Measurements from ENCODE around the gene PAQR9.

The PAQR9 gene

DNA sequence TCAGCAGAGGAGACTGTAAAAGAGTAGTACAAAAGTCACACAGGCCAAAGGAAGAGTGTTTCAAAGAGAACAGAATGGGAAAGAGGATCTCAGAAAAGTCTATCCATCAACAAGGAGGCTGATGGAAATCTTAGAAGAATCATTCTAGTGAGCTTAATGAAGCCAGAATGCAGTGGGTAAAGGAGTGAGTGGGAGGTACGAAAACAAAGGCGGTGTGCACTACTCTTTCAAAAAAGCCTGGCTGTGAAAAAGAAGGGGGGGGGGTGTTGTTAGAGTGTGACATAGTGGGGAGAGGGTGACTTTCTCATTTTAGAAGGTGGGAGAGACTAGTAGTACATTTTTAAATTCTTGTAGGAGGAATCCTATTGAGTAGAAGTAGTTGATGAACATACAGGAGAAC lies 11.7 kb downstream of the PAQR9 start:
- DNase-seq (ENCODE audit: low read depth, low spot score): no peak

DNA sequence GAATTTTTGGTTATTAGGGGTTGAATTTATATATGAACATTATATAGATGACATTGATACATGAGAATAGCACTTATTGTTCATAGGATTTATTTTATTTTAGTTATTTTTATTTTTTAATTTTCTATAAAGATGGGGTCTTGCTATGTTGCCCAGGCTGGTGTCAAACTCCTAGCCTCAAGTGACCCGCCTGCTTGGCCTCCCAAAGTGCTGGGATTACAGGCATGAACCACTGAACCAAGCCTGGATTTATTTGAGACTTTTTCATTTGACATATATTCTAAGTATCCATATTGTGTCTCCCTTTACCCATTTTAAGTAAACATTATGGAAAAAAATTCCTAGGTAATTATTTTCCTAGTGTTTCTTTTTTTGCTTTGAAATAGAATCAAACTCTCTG lies 12.5 kb downstream of the PAQR9 start:
- no peak for DNase-seq (ENCODE audit: low read depth, low spot score)

DNA sequence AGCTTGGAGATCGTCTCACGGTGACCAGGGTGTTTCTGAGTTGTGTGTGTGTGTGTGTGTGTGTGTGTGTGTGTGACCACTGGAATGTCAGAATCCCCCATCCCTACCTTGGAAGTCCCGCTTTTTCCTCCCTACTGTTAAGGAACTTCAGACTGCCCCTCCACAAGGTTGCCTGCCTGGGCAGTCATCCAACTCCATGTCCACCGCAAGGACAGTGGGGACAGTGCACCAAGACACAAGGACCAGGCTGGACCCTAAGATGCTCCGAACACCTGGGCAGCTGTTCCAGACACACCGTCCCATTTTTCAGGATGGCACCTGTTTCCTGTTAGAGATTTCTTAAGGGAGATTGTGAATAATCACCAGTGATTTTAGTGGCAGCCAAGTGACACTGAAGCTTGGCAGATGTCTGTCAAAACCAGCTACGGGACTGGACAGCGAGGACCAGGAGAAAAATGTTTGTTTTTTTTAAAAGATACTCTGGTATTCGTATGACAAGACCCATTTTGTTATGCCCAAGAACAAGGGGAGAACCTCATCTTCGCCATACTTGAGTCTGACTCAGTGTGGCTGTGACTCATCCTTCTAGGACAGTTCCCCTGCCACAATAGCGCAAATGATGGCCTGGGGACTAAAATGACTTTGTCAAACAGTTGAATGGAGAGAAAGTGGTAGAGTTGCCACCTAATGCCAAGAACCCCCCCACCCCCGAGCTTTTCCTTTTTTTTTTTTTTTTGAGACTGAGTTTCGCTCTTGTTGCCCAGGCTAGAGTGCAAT lies 15.5 kb downstream of the PAQR9 start:
- DNase-seq (ENCODE audit: low read depth, low spot score): no peak

DNA sequence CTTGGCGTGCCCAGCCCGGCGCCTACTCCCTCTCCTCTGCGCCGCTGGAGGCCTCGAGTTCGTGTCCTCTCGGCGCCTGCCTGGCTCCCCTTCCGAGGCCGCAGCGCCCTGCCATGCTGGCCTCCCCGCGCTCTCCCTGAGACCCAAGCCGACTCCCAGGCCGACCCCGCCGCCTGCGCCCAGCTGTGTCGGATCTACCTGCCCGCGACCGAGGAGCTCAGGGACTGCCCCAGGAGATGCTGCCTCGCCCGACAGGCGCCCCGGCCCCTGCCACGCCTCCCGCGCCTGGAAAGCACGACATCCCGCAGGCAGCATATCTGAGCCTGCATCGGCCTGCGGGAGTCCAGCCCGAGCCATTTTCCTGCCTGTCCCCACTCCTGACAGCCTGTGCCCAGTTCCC lies 16.1 kb downstream of the PAQR9 start:
- DNase-seq (ENCODE audit: low read depth, low spot score): no peak

DNA sequence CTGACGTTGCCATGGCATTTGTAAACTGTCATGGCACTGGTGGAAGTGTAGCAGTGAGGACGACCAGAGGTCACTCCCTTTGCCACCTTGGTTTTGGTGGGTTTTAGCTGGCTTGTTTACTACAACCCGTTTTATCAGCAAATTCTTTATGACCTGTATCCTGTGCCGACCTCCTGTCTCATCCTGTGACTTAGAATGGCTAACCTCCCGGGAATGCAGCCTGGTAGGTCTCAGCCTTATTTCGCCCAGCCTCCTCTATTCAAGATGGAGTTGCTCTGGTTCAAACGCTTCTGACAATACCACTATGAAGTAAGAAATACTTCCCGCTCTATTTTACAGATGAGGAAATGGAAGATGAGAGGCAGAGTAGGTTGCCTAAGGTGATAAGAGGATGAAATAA lies 16.6 kb downstream of the PAQR9 start:
- DNase-seq (ENCODE audit: low read depth, low spot score): no peak

DNA sequence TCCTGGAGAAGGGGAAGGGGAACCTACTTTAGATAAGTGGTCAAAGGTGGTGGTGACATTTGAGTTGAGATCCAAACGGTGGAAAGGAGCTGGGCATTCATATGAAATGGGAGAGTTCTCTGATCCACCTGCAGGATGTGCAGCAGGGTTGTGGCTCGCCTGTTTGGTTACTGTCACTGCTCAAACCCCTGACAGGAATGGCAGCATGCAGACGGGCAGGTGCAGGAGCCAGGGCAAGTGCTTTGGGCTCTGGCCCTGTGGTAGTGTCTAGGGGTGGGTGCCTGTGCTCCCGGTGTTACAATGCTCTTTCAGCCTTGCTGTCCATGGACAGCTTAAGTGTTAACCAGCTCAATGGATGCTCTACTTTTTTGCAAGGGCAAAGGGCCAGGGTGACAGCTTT lies 18.5 kb downstream of the PAQR9 start:
- no peak for DNase-seq (ENCODE audit: low read depth, low spot score)

DNA sequence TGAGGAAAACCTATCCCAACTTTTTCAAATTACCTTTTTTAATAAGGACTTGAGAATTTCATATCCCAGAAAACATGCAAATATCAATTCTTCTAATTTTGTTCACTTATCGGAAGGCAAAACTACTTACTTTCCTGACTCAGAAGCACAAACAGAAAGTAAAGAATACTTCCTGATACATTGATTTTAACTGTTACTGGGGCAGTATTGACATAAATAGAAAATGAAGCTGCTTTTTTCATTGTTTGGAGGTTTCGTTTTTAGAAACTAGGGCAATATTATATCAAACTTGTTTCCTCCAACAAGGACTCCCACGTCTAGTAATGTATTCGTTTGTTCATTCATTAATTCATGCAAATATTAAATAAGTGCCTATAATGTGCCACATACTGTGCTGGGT lies 19.1 kb downstream of the PAQR9 start:
- DNase-seq (ENCODE audit: low read depth, low spot score): no peak

DNA sequence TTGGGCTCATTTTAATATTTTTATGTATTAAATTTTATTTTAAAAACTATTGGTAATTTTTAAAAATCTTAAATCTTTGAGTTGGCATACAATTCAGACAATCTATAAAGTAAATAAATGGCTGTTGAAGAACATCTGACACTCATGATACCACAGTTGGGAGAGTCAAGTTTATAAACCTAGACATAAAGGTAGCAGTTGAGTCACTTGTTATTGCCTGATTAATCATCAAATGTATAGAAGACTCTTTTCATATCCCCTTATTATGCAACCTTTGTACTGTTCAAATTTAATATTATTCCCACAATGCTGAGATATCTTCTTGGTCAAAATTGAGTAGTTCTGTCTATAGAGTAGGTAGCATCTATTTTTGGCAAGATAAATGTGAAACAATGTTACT lies 19.6 kb downstream of the PAQR9 start:
- DNase-seq (ENCODE audit: low read depth, low spot score): no peak

DNA sequence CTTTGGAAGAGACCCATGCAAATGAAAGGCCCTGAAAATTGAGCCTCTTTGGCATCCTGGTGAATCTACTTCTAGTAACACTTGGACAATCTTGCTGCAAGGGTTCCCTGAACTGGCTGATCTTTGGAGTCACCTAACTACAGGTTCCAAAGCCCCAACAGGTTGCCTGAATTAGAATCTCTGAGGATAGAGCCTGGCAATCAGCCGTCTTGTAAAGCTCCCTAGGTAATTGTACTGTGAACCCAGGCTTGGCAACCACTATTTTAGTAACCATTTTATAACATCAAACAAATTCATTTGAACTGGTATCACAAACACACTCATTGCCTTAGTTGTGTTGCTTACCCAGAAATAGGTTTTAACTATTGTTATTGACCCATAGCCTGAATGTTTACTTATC lies 20.1 kb downstream of the PAQR9 start:
- DNase-seq (ENCODE audit: low read depth, low spot score): no peak

DNA sequence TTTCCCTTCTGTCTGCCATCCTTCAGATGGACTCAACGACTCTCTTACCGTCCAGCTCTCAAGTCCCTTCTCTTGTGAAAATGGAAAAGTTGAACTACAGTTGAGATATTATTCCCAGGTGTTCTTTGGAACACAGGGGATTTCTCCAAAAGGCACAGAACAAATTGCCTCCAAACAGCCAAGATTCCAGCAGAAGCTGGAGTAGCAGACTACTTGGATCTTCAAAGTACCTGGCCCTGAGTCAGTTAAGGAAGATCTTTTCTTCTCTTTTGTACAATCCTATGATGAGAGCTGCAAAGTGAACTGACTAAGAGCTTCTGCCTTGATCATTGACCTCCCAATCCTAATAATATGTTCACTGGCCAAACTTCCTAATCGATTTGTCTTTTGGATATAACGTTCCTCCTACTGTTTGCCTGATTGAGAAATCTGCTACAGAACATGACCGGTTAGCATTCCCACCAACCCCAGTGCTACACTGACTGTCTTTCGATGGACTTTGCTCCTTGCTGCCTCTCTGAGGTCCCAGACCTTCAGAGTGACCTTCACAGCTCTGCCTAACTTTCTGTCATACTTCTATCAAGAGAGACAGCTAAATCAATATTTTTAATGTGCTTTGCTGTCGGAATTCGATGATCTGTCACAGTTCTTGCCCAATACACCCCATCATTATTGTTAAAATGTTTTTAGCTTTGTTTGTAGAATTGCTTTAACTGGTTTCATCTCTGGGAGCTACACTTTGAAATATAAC lies 21.9 kb downstream of the PAQR9 start:
- DNase-seq (ENCODE audit: low read depth, low spot score): no peak

DNA sequence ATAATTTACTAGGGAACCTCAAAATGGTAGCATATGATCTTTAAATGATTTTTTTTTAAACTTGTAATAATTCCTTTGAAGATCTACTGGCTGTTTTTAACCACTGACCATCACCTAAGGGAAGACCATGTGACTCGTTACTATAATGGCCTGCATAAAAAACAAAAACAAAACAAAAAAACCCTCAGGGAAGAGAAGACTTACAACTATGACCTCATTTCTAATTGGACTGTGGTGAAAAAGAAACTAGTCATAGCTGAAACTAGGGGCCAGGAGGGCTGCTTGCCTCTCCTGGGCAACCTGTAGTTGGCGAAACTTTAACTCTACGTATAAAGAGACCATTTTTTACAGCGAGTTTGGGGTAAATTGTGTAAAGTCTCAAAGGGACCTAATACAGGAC lies 23.0 kb downstream of the PAQR9 start:
- DNase-seq (ENCODE audit: low read depth, low spot score): no peak

DNA sequence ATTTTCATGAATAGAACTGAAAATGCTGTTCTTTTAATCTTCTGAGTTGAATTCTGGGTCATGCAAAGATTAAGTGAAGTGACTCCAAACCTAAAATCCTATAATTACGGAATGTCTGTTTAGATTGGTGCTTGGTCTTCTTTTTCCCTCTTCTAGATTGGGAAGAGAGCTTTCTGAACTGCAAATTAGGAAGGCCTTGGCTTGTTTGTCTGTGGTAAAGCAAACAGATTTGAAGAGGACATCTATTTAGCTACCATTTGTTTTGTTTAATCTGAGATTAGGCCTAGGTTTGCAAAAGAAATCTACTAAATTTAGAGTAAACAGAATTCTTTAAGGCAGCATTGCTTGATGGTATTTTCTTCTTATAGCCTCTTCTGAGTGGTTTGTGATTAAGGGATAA lies 23.5 kb downstream of the PAQR9 start:
- DNase-seq (ENCODE audit: low read depth, low spot score): no peak

DNA sequence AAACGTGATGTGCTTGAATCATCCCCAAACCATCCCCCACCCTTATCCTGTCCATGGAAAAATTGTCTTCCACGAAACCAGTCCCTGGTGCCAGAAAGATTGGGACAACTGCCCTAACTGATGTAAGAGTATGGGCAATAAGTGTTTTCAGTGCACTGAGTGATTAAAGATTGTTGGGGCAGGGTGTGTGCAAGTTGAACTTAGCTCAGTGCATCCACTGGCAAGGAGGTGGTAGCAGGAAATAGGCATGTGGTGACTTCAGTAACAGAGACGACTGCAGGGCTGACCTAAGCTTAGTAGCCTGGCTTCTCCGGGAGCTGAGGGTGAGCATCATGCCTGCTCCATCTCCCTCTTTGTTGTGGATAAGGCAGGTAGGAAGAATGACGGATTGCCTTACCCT lies 27.5 kb downstream of the PAQR9 start:
- DNase-seq (ENCODE audit: low read depth, low spot score): no peak

DNA sequence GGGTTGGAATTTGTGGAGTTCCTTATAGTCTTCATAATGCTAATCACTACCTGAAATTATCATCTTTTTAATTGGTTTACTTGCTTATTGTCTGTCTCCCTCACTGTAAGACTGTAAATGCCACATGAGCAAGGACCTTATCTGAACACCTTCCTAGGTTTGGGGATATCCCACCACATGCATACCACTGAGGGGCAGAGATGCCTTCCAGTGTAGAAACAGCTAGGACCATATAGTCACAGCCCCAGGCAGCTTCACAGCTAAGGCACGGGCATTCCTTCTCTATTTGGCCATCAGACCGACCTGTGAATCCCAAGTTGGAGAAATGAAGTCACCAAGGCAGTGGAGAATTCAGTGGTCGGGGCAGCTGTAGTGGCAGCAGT lies 28.6 kb downstream of the PAQR9 start:
- DNase-seq (ENCODE audit: low read depth, low spot score): no peak

DNA sequence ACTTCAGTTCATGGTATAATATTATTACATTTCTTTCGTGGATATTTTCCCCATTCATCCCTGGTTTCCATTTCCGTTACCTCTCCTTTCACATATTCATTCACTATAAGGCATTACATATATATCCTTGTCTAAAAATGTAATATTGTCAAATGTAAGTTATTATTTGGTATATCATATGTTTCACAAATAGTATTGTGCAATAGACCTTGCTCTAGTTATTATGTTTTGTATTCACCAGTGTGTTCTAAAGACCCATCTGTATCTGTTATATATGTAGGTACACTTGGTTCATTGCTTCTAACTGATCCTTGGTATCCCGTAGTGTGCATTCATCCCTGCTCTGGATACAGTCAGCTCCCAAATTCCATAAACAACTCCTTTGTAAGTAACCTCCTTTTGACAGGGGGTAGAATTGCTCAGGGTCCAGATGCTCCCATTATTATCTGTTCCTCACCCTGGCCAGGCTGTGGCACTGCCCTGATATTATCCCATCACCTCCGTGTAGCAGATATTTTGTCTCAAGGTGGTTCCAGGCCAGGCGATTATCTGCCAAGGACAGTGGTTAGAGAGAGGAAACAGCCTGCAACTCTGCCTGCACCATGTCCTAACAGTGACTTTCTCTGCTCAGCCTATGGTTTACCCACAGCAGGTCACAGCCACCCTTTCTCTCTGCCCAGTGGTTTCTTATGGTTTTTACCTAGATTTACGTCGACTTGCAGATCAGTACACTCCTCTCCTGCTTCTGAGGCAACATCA lies 29.2 kb downstream of the PAQR9 start:
- DNase-seq (ENCODE audit: low read depth, low spot score): no peak

DNA sequence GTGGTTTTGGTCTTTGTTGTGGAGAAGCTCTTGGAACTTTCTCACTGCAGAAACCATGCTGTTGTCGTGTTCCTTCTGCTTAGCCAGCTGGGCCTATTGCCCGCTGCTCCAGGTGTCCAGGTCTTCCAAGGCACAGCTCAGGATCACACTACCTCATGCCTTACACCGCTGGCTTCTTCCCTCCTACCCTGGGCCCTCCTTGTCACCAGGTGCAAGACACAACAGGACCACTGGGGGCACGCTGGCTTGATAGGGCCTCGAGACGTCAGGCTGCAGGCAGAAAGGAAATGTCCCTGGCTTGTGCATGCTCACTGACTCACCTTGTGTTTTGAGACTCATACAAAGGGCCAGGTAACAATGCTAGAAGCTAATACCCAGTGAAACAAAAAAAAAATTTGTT lies 32.3 kb downstream of the PAQR9 start:
- no peak for DNase-seq (ENCODE audit: low read depth, low spot score)

DNA sequence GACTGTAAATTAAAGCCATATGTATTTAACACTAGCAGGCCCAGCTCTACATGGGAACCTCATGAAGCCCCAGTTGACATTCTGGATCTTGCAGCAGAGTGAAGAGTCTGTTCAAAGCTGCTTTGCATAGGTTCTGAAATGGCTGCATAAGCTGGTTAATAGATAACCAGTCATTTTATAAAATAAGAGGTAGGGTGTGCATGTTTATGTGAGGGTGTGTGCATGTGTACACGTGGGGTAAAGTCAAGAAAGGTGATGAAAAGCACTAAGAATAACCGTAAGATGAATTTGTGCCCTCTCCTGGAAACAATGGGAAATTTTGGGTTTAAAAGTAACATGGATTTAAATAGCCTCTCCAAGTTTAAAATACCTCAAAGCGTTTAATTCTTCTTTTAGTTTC lies 33.0 kb downstream of the PAQR9 start:
- no peak for DNase-seq (ENCODE audit: low read depth, low spot score)

DNA sequence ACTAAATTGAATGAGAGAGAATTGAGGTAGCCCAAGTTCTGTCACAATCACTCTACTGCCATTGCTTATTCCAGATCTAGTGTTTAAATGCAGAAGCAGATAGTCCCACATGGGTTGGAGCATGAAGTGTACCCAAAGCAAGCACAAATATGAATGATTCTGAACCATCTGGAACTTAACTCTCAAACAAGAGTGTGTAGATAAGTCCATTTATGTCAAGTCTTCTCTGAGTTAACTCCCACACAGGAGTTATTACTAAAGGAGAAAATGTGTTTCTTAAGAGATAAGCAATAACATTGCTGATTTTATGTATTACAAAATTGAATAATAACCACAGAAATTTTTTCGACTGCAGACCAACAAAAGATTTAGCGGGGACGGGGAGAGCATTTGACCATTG lies 33.6 kb downstream of the PAQR9 start:
- no peak for DNase-seq (ENCODE audit: low read depth, low spot score)

DNA sequence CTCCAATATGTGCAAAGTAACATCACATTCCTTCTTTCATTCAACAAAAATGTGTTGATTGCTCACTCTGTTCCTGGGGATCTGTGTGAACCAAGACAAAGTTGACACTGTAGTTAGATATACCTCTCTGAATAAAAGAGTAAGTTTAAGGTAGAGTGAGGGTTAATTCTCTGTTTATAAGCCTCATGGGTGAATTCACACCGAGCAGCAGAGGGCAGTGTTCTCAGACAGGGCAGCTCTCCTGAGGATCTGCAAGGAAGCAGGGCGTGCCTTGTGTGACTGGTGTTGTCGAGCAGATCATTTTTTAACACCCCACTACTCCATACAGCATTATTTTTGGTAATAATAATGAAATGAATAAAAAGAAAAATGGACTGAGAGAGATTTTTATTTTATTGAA lies 34.4 kb downstream of the PAQR9 start:
- DNase-seq (ENCODE audit: low read depth, low spot score): no peak

DNA sequence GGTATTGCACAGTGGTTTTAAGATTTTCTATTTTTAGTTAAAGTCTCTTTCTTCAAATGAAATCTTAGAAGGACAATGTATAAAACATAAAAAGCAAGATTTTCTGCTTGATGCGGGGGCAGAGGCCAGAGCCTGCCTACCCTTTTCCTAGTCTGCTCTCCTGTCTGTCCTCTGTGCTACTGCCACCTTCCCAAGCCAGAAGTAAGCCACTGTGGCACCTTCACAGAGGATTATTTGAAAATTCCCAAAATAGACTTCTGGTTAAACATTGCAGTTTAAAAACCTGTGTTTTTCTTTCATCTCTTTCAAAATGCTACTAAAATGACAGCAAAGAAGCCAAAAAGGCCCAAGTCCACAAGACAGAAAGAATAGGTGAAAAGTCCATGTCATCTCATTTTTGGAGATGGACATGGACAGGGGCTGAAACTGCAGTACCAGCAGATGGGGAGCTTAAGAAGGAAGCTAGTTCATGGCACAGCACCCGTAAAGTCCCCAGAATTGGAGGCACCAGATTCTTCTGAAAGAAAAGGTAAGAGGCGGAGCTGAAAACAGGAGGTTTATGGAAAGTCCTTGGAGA lies 37.0 kb downstream of the PAQR9 start:
- no peak for DNase-seq (ENCODE audit: low read depth, low spot score)

DNA sequence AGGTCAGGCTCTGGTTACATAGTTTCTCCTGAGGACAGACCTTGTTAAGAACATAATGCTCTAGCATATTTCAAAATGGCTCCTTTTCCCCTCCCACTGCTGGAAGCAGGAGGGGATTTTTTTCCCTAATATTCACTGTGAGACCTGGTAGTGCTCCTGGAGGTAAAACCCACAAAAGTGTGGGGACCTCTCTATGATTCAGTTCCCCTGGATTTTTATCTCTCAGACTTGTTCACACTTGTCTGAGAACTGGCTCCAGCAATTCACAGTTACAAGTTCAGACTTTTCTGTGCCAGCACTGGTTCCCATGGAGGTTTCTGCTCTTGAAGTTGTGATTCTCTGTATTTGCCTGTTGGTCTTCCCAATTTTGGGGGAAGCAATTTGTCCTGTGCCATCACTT lies 38.3 kb downstream of the PAQR9 start:
- no peak for DNase-seq (ENCODE audit: low read depth, low spot score)

DNA sequence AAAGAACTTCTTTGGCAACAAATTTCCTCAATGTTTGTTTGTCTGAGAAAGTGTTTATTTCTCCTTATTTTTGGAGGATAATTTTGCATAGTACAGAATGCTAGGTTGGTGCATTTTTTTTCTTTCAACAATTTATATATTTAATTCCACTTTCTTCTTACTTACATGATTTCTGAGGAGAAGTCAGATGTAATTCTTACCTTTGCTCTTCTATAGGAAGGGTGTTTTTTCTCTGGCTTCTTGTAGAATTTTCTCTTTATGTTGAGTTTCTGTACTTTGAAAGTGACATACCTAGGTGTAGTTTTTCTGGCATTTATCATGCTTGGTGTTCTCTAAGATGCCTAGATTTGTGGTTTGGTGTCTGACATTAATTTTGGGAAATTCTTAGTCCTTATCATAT lies 39.8 kb downstream of the PAQR9 start:
- DNase-seq (ENCODE audit: low read depth, low spot score): no peak

Measured in activated CD4-positive, CD25-positive, alpha-beta regulatory T cell treated with anti-CD3 and anti-CD28 coated beads, Interleukin-2, amount 50 U/mL, for 16 hours (primary cell).